Upper lobe of left lung (tissue), 4 donors: ENCODE results near the gene VPS26C.

Experiments used
- CTCF ChIP-seq, 6 experiments: fragments of 450-650 bp in 4 of 6; fragments of 200-600 bp in 2 of 6; sonication (generic) in 2 of 6; IDR thresholded peaks; one replicate each; pipeline ENCODE4 v1.5.1; 2016 to 2019; ENCODE audit warnings: antibody characterized with exemption in 6 of 6
- EP300 ChIP-seq, 4 donors: sonication (generic); formaldehyde crosslinking; IDR thresholded peaks; one replicate each; pipeline ENCODE4 v1.5.1; 2017; ENCODE audit warnings: antibody characterized with exemption in 4 of 4, control low read depth in 2 of 4
- POLR2A ChIP-seq, 4 donors: fragments of 450-650 bp; IDR thresholded peaks; one replicate each; pipeline ENCODE4 v1.5.1; 2016 to 2017; ENCODE audit warnings: antibody characterized with exemption in 4 of 4, mild to moderate bottlenecking in 2 of 4

DNA sequence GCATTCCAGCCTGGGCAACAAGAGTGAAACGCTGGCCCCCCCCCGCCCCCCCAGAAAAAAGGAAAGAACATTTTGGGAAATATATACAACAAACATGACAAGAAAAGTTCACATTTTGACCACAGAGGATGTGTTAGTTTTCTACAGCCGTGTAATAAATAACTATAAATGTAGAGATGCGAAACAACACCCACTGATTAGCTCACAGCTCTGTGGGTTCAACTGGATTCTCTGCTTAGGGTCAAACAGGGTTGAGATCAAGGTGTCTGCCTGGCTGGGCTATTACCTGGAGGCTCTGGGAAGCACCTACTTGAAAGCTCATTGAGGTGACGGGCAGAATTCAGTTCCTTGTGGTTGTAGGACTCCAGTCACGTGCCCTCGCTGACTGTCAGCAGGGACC, 11.1 kb upstream of the VPS26C start:
- TF ChIP-seq CTCF (IDR thresholded peaks at IDR 0.05) (no peak), EP300 (IDR thresholded peaks at IDR 0.05) (no peak), POLR2A (IDR thresholded peaks at IDR 0.05) (no peak)
